Endothelial cell (in vitro differentiated cells): ENCODE results near the gene COPS6. TPM values are rescaled to one million over a fixed set of nuclear protein-coding genes. Genes with fewer than 3 reads are reported as not detected.
A peak's percentile ranks its signal among the peaks of the same experiment; 100 is the strongest.

Experiments
- DNase-seq: peaks from one replicate; pipeline ENCODE4 v3.0.0; 2021; ENCODE audit warnings: low spot score
- H3K27ac Mint-ChIP-seq: one replicate; pipeline ENCODE4 v1.8.0; 2021; ENCODE audit warnings: mixed read lengths, inconsistent platforms; ENCODE audit not compliant: unreplicated experiment
- H3K27me3 Mint-ChIP-seq: one replicate; pipeline ENCODE4 v1.8.0; 2021; ENCODE audit warnings: mild to moderate bottlenecking, moderate library complexity, mixed read lengths, inconsistent platforms; ENCODE audit not compliant: unreplicated experiment
- H3K36me3 Mint-ChIP-seq: one replicate; pipeline ENCODE4 v1.8.0; 2021; ENCODE audit warnings: mild to moderate bottlenecking, low read depth, mixed read lengths, inconsistent platforms; ENCODE audit not compliant: unreplicated experiment
- H3K4me1 Mint-ChIP-seq: one replicate; pipeline ENCODE4 v1.8.0; 2021; ENCODE audit warnings: mild to moderate bottlenecking, mixed read lengths, inconsistent platforms; ENCODE audit not compliant: unreplicated experiment
- H3K4me3 Mint-ChIP-seq: one replicate; pipeline ENCODE4 v1.8.0; 2021; ENCODE audit warnings: mild to moderate bottlenecking, mixed read lengths, inconsistent platforms; ENCODE audit not compliant: unreplicated experiment
- H3K9me3 Mint-ChIP-seq: one replicate; pipeline ENCODE4 v1.8.0; 2021; ENCODE audit warnings: mixed read lengths, inconsistent platforms; ENCODE audit not compliant: unreplicated experiment
- total RNA-seq: library from RNA; stranded (reverse); fragmentation: NEBNext Ultra II Directional; extraction: Animal tissue kit (Norgen Biotek cat#: 25700); gene quantifications from one replicate; pipeline ENCODE4 v1.2.1, GENCODE V29; 2021; ENCODE audit not compliant: unreplicated experiment
- TF ChIP-seq, protein P1 (sequence below): fragments of 200-600 bp; sonication (generic); IDR thresholded peaks from one replicate; pipeline ENCODE4 v1.5.0; 2021; ENCODE audit warnings: antibody characterized with exemption; ENCODE audit not compliant: unreplicated experiment

Gene COPS6
- total RNA-seq, 1 donor from 2014 or later, result 82.4 TPM

DNA sequence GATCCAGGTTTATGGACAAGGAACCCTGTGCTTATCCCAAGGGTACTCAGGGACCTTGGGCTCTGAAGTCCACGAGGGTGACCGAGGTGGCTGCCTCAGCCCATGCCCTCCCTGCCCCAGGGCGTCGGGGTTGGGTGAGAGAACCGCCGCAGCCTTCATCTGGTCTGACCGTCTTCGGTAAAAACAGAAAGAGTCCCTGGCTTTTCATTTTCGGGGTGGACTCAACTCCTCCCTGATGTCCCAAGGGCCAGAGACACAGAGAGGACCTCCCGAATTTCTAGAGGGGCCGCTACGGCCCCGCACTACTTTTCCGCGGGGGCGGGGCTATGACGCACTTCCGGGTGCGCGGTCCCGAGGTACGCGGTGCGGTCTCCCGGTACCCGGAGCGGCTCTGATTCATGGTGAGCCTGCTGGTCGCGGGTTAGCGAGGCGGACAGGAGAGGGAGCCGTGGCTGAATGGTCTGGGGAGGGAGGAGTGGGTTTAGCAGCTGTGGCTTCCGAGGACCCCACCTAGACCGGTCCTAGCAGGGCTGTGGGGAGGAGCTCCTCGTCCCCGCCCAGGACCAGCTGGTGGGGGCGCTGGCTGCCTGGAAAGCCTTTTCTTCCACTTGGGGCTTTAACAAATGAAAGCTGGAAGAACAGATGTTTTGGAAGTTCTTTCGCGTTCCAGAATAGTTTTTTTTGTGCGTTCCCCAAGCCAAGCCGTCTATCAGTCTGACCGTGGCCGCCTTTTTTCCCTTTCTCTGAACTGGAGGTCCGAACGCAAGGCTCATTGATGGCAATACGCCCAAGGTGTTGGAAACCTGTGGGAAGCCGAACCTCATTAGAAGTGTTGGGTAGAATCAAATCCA is 39.1 kb upstream of the COPS6 start, which contains the start of gene ZSCAN21:
Gene ZSCAN21 (plus strand): TSS at position 334 of the 851 bp plus-strand sequence. CDS start 7,233 bp downstream, outside the sequence.
- H3K36me3 Mint-ChIP-seq, result peaks cover 8% of the 10 kb centered on the region
- peaks cover 10% of the 10 kb centered on the region for H3K4me1 Mint-ChIP-seq
- peaks cover 4% of the 10 kb centered on the region for H3K27me3 Mint-ChIP-seq
- H3K9me3 Mint-ChIP-seq, result no peaks in the 10 kb centered on the region
- H3K27ac Mint-ChIP-seq, result peak within 1 kb of the TSS; percentile 93
- peak within 1 kb of the TSS; percentile 95 for H3K4me3 Mint-ChIP-seq
- peak; percentile 67 for DNase-seq
- TF ChIP-seq, protein P1, sequence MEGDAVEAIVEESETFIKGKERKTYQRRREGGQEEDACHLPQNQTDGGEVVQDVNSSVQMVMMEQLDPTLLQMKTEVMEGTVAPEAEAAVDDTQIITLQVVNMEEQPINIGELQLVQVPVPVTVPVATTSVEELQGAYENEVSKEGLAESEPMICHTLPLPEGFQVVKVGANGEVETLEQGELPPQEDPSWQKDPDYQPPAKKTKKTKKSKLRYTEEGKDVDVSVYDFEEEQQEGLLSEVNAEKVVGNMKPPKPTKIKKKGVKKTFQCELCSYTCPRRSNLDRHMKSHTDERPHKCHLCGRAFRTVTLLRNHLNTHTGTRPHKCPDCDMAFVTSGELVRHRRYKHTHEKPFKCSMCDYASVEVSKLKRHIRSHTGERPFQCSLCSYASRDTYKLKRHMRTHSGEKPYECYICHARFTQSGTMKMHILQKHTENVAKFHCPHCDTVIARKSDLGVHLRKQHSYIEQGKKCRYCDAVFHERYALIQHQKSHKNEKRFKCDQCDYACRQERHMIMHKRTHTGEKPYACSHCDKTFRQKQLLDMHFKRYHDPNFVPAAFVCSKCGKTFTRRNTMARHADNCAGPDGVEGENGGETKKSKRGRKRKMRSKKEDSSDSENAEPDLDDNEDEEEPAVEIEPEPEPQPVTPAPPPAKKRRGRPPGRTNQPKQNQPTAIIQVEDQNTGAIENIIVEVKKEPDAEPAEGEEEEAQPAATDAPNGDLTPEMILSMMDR, result no peak

DNA sequence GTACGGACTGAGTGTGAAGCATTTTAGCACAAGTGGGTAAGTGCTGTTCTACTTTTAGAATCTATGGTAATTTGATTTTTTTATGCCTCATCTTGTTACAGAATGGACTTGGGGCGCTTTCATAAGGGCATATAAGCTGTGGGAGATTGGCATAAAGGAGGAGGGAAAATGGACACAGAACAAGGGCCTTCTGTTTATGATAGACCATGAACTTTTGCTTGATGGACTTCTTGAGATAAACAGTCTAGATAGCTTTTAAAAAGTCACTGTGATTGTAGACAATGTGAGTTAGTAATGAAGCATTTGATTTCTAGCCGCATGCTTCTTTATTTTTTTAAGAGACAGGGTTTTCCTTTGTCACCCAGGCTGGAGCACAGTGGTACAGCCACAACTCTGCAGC is 37.2 kb upstream of the COPS6 start:
- Mint-ChIP-seq H3K4me3 (no peak overlapping the region), H3K4me1 (peaks cover 10% of the 10 kb centered on the region), H3K27ac (no peak overlapping the region), H3K27me3 (peaks cover 4% of the 10 kb centered on the region), H3K36me3 (peaks cover 4% of the 10 kb centered on the region), H3K9me3 (no peaks in the 10 kb centered on the region)
- TF ChIP-seq, protein P1, result no peak
- DNase-seq, result no peak

DNA sequence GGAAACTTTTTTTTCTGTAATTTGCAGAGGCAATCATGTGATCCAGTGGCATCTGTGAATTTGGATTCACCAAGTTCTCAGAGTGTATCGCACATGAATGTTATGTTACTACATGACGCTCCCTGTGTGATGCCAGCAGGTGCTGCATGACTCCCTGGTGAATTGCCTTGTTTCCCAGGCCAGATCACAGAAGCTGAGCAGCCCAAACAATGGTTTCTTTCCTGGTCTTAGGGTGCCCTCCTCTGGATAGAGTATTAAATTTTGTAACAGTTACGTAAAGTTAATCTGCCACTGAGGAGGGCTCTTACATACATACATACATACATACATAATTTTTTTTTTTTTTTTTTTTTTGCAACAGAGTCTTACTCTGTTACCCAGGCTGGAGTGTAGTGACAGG is 35.6 kb upstream of the COPS6 start:
- Mint-ChIP-seq H3K4me1 (peaks cover 10% of the 10 kb centered on the region), H3K4me3 (no peak overlapping the region), H3K9me3 (no peaks in the 10 kb centered on the region), H3K27ac (no peak overlapping the region), H3K36me3 (peaks cover 15% of the 10 kb centered on the region), H3K27me3 (peaks cover 4% of the 10 kb centered on the region)
- peak; percentile 6 for DNase-seq
- TF ChIP-seq, protein P1, result no peak

DNA sequence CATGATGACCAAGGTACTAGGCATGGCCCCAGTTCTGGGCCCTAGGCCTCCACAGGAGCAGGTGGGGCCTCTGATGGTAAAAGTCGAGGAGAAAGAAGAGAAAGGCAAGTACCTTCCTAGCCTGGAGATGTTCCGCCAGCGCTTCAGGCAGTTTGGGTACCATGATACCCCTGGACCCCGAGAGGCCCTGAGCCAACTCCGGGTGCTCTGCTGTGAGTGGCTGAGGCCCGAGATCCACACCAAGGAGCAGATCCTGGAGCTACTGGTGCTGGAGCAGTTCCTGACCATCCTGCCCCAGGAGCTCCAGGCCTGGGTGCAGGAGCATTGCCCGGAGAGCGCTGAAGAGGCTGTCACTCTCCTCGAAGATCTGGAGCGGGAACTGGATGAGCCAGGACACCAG is 31.8 kb upstream of the COPS6 start:
- Mint-ChIP-seq H3K4me1 (no peaks in the 10 kb centered on the region), H3K36me3 (peaks cover 33% of the 10 kb centered on the region), H3K4me3 (peak overlapping the region; percentile 79), H3K27ac (no peak overlapping the region), H3K27me3 (peaks cover 3% of the 10 kb centered on the region), H3K9me3 (no peaks in the 10 kb centered on the region)
- DNase-seq, result no peak
- TF ChIP-seq, protein P1, result no peak

DNA sequence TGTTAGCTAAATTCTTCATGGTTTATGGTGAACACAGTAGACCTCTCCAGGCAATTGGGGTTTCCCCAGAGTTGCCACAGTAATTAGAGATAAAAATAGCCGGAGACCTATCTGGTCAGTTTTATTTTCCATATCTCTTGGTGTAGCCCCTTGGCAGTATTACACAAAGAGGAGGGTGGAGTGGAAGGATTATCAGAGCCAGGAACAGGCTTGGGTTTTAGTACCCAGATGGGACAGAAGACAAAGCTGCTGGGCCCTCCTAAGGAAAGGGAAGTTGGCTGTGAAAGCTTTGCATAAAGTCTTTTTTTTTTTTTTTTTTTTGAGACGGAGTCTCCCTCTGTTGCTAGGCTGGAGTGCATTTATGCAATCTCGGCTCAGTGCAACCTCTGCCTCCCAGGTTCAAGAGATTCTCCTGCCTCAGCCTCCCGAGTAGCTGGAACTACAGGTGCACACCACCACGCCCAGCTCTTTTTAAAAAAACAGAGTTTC is 29.5 kb upstream of the COPS6 start:
- H3K36me3 Mint-ChIP-seq, result peaks cover 42% of the 10 kb centered on the region
- peaks cover 3% of the 10 kb centered on the region for H3K27me3 Mint-ChIP-seq
- H3K9me3 Mint-ChIP-seq, result no peaks in the 10 kb centered on the region
- TF ChIP-seq, protein P1, result no peak
- DNase-seq, result no peak
- H3K4me1 Mint-ChIP-seq, result no peaks in the 10 kb centered on the region
- H3K4me3 Mint-ChIP-seq, result peak overlapping the region; percentile 47
- peak overlapping the region; percentile 31 for H3K27ac Mint-ChIP-seq
